GM20431 (cell line): ENCODE data around the gene GPC5.
"Not testable (repeated sequence)": the region's sequence is repeated elsewhere in the genome, so short reads cannot be mapped to it uniquely, and the experiment has no call there.

Source experiments
- in situ Hi-C: fragments of 300-500 bp; cut with MseI, MboI; formaldehyde crosslinking; loops from one replicate; pipeline ENCODE4 v1.15.0; 2020; ENCODE audit warnings: low sequenced_read_pairs; ENCODE audit not compliant: unreplicated experiment

GPC5 gene

DNA sequence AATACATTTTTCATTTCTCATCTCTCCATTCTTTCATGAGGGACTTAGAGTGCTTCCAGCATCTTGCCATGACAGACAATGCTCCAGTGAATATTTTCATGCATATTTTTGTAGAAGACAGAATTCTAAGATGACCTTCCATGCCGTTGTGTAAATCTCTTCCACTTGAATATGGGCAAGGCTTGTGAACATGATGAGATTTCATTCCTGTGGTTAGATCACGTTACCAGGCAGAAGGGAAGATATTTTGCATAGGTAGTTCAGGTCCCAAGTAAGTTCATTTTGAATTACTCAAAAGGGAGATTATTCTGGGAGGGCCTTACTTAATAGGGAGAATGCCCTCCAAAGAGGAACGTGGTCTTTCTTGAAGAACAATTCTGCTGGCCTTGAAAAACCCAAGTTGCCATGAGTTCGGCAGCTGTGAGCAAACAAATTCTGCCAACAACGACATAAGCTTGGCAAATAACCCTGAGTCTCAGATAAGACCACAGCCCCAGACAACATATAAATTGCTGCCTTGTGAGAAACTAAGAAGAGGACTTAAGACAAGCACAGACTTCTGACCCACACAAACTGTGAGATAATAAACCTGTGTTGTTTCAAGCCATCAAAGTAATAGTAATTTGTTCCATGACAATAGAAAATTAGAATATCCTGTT, 1427.6 kb downstream of the GPC5 start:
- in situ Hi-C loops: no loop called here

DNA sequence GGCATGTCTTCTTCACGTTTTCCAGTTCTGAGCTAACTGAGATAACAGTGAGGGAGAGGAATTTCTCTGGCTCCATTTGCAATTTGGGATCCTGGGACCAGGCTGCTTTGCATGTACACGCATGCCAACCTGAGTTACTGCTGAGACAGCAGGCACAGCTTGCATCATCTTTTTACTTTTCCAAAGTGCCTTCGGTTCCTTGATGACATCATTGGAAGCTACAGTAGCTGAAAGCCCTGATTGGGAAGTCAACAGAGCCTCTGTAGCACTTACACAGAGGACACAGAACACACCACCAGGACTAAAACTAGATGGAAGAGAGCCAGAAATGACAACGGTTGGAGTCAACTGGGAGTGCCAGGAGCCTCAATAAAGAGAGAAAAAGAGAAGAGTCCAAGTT, 1429.1 kb downstream of the GPC5 start:
- in situ Hi-C loops: no loop called here

DNA sequence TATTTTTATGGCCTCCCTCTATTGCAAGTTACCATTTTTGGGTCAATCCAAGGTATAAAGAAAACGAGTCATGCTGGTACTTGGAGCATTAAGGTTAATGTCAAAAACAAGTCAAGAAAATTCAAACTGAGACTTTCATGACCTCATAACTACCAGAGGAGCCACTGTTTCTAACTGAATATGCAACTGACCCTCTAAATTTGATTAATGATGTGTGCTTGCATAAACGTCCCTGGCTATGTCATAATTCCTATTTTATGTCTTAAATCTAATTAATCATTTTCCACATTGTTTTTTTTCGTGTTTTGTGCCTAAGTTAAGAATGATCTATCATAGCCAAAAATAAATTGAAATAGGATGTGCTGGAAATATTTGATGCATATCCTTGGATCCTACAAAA, 1431.5 kb downstream of the GPC5 start:
- in situ Hi-C loops: no loop called here

DNA sequence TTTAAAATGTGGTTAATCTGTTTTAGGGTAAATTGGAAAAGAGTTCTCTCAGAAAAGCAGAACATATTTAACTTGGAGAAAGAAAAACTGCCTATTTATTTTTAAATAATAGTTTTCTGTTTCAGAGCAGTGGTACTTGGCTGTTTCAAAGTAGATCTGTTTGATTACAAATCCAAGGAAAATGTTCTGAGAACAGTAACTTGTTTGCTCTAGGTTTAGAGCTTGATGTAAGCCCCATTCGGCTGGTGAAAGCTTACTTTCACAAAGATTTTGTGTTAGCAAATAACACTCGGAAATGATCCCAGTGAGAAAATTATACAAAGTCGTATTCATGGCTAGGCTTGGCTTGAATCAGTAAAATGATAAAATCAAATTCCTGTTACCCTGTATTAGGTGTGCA, 1432.4 kb downstream of the GPC5 start:
- in situ Hi-C loops: no loop called here

DNA sequence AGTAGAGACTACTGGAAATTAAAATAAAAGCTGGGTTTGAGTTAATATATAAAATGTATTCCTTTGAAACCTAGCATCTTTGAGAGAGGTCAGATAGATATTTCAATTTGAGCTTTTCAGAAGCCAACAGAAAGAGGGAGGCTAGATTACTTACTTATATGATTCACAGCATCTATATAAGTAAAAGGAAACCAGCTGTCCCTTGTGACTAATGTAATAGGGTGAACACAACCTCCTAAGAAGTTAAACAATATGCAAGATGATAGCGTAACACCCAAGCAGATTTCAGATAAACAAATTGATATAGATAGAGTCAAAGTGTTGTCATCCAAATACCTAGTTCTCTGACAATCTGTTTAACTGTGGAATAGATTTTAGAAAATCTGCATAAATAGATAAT, 1434.7 kb downstream of the GPC5 start:
- in situ Hi-C loops: no loop called here

DNA sequence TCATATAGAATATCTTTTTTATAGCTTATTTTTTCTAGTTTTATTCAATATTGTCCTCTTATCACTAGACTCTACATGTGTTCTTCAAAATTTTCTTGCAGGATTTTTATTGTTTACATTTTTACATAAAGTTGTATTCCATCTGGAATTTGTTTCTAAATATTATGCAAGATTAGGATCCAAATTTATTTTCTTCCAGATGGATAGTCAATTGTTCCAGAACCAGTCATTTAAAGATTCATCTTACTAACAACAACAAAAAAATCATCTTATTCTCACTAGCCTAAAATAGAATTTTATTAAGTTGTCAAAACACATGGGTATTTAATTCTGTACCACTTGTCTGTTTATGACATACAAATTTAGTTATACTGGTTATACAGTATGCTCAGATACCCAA, 1437.8 kb downstream of the GPC5 start:
- in situ Hi-C loops: no loop called here

DNA sequence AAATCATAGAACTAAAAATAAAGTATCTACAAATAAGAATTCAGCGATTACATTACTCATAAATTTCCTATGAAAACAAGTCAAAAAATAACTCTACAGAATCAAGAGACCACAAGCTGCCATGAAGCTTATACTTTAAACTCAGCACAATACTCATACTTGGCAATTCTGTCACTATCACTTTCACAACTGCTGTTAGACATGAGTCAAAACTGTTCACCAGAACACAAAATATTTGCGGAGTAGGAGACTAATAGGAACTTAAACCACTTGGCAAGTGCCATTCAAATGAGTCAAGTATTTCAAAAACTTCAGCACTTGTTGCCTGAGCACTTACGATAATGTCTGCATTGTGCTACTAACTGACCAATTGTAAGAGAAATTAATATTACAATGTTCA, 1440.4 kb downstream of the GPC5 start:
- in situ Hi-C loops: no loop called here

DNA sequence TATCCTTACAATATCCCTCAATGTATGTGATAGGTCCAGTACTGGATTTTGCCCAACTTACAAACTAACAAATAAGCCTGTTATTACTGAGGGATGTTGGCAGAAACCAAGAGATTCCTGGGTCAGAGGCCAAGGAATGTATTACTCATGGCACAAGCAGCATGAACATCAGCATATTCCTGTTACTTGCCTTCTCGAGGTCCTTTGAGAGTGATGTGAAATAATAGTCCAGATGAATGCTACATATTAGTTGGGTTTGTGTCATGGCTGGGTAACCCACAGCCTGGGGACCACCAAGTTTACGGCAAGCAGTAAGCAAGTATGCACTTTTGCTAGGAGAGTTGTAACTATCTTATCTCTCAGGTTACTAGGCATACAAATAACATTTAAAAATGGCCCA, 1443.7 kb downstream of the GPC5 start:
- in situ Hi-C loops: no loop called here

DNA sequence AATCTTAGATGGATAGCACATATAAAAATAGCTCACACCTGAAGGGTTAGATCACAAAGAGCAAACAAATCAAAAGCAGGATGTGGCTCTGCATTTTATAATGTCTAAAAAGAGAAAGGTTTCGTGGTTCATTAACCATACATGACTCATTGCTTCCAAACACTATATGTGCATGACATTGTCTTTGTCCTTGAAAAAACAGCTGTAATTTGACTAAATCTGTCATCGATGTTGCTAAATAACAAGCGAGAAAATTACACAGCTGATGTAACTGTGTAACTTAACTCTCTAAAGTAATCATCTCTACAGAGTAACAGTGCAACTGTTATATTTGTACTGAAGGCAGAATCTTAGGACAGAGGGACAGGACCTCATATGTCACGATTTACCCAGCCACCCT, 1445.1 kb downstream of the GPC5 start:
- in situ Hi-C loops: no loop called here

DNA sequence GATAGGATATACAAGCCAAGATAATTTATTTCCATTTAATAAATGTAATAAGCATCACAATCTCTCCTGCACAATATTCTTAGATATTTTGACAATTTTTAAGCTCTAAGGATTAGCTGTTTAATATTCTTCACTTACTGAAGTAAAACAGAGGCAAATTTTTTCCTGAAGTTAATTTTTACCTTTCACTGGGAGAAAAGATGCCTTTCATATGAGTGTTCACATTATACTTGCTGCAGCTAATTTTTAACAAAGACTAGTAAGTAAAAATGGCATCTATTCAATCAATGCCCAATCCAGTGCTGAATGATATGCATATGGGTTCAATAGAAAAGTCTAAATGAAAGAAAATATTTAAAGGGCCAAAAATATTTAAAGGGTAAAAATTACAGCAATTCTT, 1451.0 kb downstream of the GPC5 start:
- in situ Hi-C loops: no loop called here

DNA sequence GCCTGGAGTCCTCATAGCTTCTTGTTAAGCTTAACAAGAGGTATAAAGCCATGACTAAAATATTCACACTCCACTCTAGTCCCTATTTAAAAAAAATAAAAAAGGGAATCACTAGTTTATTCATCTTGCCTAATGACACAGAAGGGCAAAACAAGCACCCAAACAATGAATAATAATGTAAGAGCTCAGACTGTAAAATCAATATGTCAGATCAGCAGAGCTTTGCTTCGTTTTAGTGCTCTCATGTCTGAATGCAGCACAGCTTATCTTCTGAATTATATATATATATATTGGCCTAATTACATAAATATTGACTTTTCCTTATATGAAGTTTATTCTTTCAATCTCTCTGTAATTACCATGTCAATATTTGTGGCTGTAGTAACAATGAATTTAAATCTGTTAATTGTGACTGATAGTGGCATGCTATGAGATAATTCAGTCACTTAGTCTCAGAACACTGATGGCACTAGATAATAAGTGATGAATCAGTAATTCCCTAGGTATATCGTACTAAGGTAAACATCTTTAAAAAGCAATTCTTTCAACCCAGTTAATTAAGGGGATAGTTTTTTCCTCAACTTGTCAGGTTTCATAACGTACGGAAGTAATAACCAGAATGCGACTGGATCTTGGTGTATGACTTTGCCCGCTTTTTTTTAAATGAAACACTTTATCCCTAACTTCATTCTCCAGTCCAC, 1466.3 kb downstream of the GPC5 start:
- in situ Hi-C loops: no loop called here

DNA sequence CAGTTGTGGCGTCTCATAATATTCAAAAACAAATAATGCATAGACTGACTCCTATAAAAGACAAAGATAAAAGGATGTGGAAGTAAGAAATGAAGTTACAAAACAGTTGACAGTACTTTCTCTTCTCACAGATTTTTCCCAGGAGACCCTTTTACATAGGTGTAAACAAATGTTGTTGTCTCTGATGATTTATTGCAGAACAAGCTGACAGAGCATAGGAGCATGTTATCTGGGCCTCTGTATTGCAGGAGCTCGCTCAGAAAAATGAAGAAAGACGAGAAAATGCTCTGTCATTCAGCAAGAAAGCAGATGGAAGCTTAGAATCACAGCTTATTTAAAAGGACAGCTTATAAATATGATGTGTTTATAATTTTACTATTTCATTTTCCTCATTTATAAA, 1474.6 kb downstream of the GPC5 start:
- in situ Hi-C loops: no loop called here

DNA sequence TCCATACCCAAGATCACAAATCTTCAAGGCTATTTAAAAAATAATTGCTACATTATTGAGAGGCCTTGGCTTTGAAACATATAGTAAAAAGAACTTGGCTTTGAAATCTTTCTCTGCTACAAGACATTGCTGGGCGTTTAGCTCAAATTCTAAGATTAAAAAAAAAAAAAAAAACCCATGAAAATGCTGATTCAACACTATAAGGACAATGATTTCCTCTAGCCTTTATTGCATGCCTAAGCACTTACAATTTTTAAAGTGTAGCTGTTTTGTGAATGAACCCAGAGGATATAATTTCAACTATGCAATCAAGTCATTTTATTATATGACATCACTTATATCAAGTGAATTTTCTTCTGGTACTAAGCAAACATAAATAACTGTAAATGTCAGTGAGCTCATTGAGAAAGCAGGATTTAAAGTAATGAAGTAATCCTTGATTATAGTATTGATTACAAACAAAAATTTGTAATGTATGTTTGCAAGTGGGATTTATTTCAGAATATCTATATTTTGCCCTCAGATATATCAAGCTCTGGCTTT, 1488.2 kb downstream of the GPC5 start:
- in situ Hi-C loops: no loop called here

DNA sequence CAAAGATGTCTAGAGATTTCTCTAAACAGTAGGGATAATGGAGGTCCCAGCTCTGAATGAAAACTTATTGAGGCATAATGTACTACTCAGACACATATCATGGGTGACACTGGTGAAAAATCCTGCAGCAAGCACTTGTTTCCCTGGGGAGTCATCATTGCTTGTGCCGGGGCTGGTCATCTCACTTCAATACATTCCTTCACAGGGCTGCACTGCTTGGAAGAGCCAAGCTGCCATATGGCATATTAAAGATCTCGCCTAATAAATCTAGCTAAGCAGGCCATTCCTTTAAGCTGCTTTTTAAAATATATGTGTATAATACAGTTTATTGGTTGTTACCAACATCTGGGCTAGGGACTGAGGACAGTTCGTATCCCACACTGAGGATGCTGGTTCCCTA, 1496.0 kb downstream of the GPC5 start:
- in situ Hi-C loops: no loop called here

DNA sequence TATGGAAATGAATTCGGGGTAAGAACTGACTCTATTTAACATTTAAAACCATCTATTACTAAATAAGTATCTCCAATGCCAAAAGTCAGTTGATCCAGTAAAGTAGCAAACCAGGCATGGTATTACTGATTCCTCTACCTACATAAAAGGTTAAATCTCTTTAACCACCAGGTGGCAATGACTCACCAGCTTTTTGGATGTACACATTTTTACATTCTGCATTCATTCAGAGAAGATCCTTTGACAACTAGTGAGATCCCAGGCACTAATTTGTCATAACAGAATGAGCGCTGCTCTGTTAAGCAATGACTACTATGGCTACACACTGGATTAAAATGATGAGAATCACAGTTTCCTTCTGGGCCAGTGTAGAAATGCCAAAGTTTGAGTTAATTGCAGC, 1498.4 kb downstream of the GPC5 start:
- in situ Hi-C loops: no loop called here

DNA sequence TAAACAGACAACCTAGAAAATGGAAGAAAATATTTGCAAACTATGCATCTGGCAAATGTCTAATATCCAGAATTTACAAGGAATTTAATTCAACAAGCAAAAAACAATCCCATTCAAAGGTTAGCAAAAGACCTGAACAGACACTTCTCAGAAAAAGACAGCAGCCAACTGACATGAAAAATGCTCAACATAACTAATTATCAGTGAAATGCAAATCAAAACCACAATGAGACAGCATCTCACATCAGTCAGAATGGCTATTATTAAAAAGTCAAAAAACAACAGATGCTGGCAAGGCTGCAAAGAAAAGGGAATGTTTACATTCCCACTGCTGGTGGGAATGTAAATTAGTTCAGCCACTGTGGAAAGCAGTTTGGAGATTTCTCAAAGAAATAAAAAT, 1500.5 kb downstream of the GPC5 start:
- in situ Hi-C loops: not testable (repeated sequence)

DNA sequence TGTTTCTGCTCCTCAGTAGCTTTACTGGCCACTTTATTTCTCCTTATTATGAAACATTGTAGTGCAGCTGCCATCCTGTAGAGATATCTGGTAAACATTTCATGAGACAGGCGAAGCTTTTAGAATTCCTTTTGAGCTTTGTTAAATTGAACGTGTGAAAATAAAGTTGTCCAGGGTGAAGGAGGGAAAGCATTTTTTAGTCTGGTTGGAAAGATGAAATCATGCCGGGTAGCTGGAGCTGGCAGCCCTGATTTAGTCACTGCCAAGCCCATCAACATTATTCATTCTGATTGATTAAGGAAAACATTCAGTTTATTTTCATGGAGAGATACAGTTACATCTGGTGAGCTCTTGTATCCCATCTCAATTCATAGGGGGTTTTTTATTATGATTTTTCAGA, 1502.0 kb downstream of the GPC5 start:
- in situ Hi-C loops: no loop called here

DNA sequence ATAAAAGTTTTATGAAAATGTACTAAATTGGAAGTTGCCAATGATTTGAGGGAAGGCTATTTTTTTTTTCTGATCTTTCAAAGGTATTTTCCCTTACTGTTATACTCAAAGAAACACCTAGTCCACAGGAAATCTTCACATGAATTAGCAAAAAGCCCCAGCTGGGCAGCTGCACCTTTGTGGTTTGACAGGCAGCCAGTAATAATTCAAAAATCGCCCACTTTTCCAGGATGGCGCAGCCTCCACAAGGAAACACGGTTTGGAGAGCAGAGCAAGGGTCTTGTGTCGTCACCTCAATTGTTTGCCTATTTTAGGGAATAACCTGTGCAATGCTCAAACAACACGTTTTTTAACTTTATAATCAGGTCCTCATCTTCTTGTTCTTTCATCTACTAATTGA, 1503.3 kb downstream of the GPC5 start:
- in situ Hi-C loops: no loop called here

DNA sequence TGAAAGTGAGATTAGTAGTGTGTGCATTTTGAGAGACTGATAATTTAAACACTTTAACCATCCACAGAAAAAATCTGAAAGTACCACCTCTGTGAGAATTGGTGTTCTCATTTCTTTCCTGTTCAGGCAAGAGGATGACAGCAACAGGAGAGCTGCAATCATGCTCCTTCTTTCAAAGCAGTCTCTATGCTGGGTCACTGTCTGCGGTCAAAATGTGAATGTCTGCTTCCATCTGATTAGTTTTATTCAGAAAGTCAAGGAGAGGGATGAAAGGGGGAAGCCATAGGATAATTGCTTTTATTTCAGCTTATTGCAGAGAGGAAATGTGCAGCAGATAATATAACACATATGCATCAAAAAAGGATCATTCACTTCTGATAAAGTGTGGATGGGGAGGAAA, 1514.2 kb downstream of the GPC5 start:
- in situ Hi-C loops: no loop called here

DNA sequence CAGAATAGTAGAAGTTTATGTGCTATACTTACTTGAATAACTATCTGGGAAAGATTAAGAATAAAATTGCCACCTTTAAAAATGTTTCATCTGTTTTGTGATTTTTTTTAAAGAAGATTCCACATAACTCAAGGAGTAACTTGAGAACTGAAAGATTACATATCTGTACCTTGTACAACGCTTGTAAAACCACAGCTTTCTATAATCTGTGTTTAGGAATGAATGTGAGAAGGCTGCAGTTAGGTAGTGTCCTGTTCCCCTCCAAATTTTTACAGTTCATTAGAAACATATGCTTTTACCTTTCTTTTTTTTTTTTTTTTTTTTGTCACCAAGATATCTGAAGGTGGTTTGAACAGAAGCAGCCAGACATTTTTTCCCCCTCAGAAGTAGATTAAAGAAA, 1515.4 kb downstream of the GPC5 start:
- in situ Hi-C loops: no loop called here
